ENCODE data around the gene SRCIN1.
"Not testable (repeated sequence)": the region's sequence is repeated elsewhere in the genome, so short reads cannot be mapped to it uniquely, and the experiment has no call there.

Gene SRCIN1

GRCh38 chr17:38492067-38493040 lies 113.4 kb downstream of the SRCIN1 start:
- not testable (repeated sequence) for H3K4me1 ChIP-seq (ENCODE audit: control insufficient read depth in 1 of 2, insufficient read depth in 1 of 2, low read depth in 1 of 2, low read length in 1 of 2); H3K9me3 ChIP-seq; H3K36me3 ChIP-seq; H3K27ac ChIP-seq; H3K27me3 ChIP-seq; H3K4me3 ChIP-seq (ENCODE audit: low read depth in 1 of 2, low read length in 1 of 2)
- peak; percentile 43 for TF ChIP-seq CTCF (IDR thresholded peaks at IDR 0.05)

- H3K4me3 ChIP-seq (ENCODE audit: low read depth in 1 of 2, low read length in 1 of 2); H3K27ac ChIP-seq; H3K36me3 ChIP-seq; H3K27me3 ChIP-seq; H3K9me3 ChIP-seq; H3K4me1 ChIP-seq (ENCODE audit: control insufficient read depth in 1 of 2, insufficient read depth in 1 of 2, low read depth in 1 of 2, low read length in 1 of 2): not testable (repeated sequence)
Observed at GRCh38 chr17:38491346-38492066, 114.2 kb downstream of the SRCIN1 start.

- H3K27ac ChIP-seq; H3K4me1 ChIP-seq (ENCODE audit: control insufficient read depth in 1 of 2, insufficient read depth in 1 of 2, low read depth in 1 of 2, low read length in 1 of 2); H3K36me3 ChIP-seq; H3K4me3 ChIP-seq (ENCODE audit: low read depth in 1 of 2, low read length in 1 of 2); H3K9me3 ChIP-seq; H3K27me3 ChIP-seq: not testable (repeated sequence)
Observed at GRCh38 chr17:38489774-38490173, 116.0 kb downstream of the SRCIN1 start.

- not testable (repeated sequence) for H3K4me3 ChIP-seq (ENCODE audit: low read depth in 1 of 2, low read length in 1 of 2); H3K27me3 ChIP-seq; H3K4me1 ChIP-seq (ENCODE audit: control insufficient read depth in 1 of 2, insufficient read depth in 1 of 2, low read depth in 1 of 2, low read length in 1 of 2); H3K36me3 ChIP-seq; H3K27ac ChIP-seq; H3K9me3 ChIP-seq
Observed at GRCh38 chr17:38485681-38486298, 120.0 kb downstream of the SRCIN1 start.

DNA sequence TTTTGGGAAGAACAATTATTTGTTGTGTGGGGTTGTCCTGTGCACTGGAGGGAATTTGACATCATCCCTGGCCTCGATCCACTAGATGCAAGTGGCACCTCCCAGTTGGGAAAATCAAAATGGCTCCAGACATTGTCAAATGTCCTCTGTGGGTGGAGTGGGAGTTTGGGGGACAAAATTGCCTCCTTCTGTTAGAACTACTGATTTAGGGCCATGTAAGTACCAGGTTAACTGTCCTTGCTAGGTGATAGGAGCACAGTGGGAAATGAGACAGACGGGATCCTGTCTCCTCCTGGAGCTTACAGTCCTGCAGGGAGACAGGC lies 120.6 kb downstream of the SRCIN1 start:
- H3K27me3 ChIP-seq = no peaks in the 10 kb centered on the region
- no peak overlapping the region for H3K4me3 ChIP-seq (ENCODE audit: low read depth in 1 of 2, low read length in 1 of 2)
- no peak for TF ChIP-seq CTCF (IDR thresholded peaks at IDR 0.05)
- H3K36me3 ChIP-seq = no peaks in the 10 kb centered on the region
- H3K4me1 ChIP-seq (ENCODE audit: control insufficient read depth in 1 of 2, insufficient read depth in 1 of 2, low read depth in 1 of 2, low read length in 1 of 2) = no peaks in the 10 kb centered on the region
- no peak overlapping the region for H3K27ac ChIP-seq
- no peaks in the 10 kb centered on the region for H3K9me3 ChIP-seq

DNA sequence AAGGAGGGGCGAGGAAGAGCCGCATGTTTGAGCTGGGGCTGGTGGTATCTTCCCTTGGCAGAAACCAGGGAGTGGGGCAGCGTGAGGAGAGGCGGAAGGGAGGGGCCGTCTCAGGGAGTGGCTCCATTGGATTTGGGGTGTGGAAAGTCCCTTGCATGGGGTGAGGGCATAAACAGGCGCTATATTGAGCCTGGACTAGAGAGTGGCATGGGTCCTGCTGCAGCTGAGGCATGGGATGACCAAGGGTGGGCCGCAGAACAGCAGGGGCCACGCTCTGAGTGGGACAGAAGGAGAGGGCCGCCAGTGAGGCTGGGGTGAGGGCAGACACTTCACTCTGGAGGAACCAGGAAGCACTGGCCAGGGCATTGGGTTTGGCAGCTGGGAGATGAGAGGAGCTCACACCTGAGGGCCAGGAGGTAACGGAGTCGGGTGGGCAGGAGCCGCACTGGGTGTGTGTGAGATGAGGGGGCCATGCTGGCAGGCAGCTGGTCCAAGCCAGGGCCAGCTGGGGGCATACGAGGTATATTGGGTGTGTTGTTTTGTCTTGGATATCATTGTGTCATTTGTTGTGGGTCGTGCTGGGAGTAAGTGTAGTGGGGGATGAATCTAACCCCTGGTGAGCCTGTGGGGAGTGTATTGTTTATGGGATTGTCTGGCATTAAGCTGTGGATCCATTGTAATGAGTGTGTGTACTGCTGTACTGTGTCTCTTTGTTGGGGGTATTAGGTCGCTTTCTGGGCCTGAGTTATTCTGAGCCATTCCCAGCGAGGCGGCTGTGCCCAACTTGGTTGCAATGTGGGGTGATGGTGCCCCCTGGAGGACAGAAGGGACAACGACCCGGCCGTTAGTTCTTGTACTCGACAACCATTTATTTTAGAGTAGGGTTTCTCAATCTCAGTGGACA lies 121.3 kb downstream of the SRCIN1 start:
- H3K4me1 ChIP-seq (ENCODE audit: control insufficient read depth in 1 of 2, insufficient read depth in 1 of 2, low read depth in 1 of 2, low read length in 1 of 2); H3K9me3 ChIP-seq; H3K27ac ChIP-seq; H3K27me3 ChIP-seq; H3K4me3 ChIP-seq (ENCODE audit: low read depth in 1 of 2, low read length in 1 of 2); H3K36me3 ChIP-seq: not testable (repeated sequence)
- peak; percentile 51 for TF ChIP-seq CTCF (IDR thresholded peaks at IDR 0.05)

GRCh38 chr17:38482700-38483043 lies 123.1 kb downstream of the SRCIN1 start:
- not testable (repeated sequence) for H3K27me3 ChIP-seq; H3K4me3 ChIP-seq (ENCODE audit: low read depth in 1 of 2, low read length in 1 of 2); H3K4me1 ChIP-seq (ENCODE audit: control insufficient read depth in 1 of 2, insufficient read depth in 1 of 2, low read depth in 1 of 2, low read length in 1 of 2); H3K9me3 ChIP-seq; H3K36me3 ChIP-seq; H3K27ac ChIP-seq

DNA sequence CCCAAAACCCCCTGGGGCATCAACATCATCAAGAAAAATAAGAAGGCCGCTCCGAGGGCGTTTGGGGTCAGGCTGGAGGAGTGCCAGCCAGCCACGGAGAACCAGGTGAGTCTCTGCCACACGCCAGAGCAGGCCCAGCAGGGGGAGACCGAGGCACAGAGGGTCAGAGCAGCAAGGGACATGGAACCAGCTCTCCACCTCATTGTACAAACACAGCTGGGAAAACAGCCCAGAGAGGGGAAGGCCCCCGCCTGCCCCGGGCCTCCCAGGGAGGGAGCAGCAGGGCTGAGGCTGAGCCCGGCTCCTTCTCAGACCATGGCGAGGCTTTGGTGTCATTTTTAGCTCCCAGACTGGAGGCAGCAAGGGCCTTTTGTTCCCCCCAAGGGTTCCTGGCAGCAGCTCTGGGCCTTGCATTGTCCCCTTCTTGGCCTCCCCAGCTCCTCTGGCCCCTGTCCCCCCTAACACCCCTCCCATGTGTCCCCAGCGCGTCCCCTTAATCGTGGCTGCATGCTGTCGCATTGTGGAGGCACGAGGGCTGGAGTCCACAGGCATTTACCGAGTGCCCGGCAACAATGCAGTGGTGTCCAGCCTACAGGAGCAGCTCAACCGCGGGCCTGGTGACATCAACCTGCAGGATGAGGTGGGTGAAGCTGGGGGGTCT lies 123.6 kb downstream of the SRCIN1 start:
- not testable (repeated sequence) for H3K4me1 ChIP-seq (ENCODE audit: control insufficient read depth in 1 of 2, insufficient read depth in 1 of 2, low read depth in 1 of 2, low read length in 1 of 2); H3K27ac ChIP-seq; H3K4me3 ChIP-seq (ENCODE audit: low read depth in 1 of 2, low read length in 1 of 2); H3K27me3 ChIP-seq; H3K9me3 ChIP-seq; H3K36me3 ChIP-seq
